HG02798 (cell line): ENCODE results near the gene SH2D4B.
A peak's percentile ranks its signal among the peaks of the same experiment; 100 is the strongest.

Experiments
- ATAC-seq: cut with Tn5 transposase; IDR thresholded peaks from one replicate; pipeline ENCODE4 v1.9.1; 2021; ENCODE audit warnings: mild to moderate bottlenecking; ENCODE audit not compliant: unreplicated experiment, poor library complexity

SH2D4B gene

GRCh38 chr10:80669485-80669884 is 131.8 kb downstream of the SH2D4B start:
- no peak for ATAC-seq

- no peak for ATAC-seq
These were observed 133.1 kb downstream of the SH2D4B start for GRCh38 chr10:80670774-80671173.

GRCh38 chr10:80671847-80672246 is 134.1 kb downstream of the SH2D4B start:
- no peak for ATAC-seq

- no peak for ATAC-seq
These were observed 134.9 kb downstream of the SH2D4B start for GRCh38 chr10:80672613-80673012.

- no peak for ATAC-seq
These were observed 137.1 kb downstream of the SH2D4B start for GRCh38 chr10:80674809-80675208.

GRCh38 chr10:80681142-80681541 is 143.4 kb downstream of the SH2D4B start:
- ATAC-seq: no peak

GRCh38 chr10:80684259-80684658 is 146.6 kb downstream of the SH2D4B start:
- ATAC-seq: peak; percentile 77

GRCh38 chr10:80685355-80685754 is 147.7 kb downstream of the SH2D4B start:
- ATAC-seq: no peak

GRCh38 chr10:80686734-80687475 is 149.2 kb downstream of the SH2D4B start:
- ATAC-seq: no peak

GRCh38 chr10:80687476-80687789 is 149.7 kb downstream of the SH2D4B start:
- ATAC-seq: no peak

- no peak for ATAC-seq
These were observed 152.7 kb downstream of the SH2D4B start for GRCh38 chr10:80690434-80690833.

- ATAC-seq: no peak
These were observed 153.7 kb downstream of the SH2D4B start for GRCh38 chr10:80691441-80691840.

GRCh38 chr10:80693565-80693964 is 155.9 kb downstream of the SH2D4B start:
- ATAC-seq: no peak

- no peak for ATAC-seq
These were observed 157.2 kb downstream of the SH2D4B start for GRCh38 chr10:80694930-80695329.
